K562 (cell line): Measurements from ENCODE around the gene SYT14.

Experiments used
- BHLHE40 ChIP-seq: IDR thresholded peaks from 2 replicates; pipeline ENCODE4 v1.6.1; 2011; ENCODE audit warnings: low read length, improper control_type of control experiment
- BRCA1 ChIP-seq, 2 experiments: fragments of 450-650 bp in 1 of 2; sonication (generic) in 1 of 2; formaldehyde crosslinking in 1 of 2; IDR thresholded peaks; 2 replicates each; pipeline versions ENCODE4 v1.5.0 to v1.6.1; 2017 to 2020; ENCODE audit warnings: mild to moderate bottlenecking in 1 of 2, missing genetic modification reagents in 1 of 2
- POLR2AphosphoS5 ChIP-seq: IDR thresholded peaks from 2 replicates; pipeline ENCODE4 v1.6.1; 2011; ENCODE audit warnings: mild to moderate bottlenecking, low read depth, low read length, moderate library complexity; ENCODE audit not compliant: control insufficient read depth, insufficient read depth
- SMAD3 ChIP-seq: fragments of 450-650 bp; formaldehyde crosslinking; conservative IDR thresholded peaks from 2 replicates; pipeline ENCODE4 v1.4.0; 2020; ENCODE audit warnings: mild to moderate bottlenecking
- SMARCA4 ChIP-seq: fragments of 450-650 bp; IDR thresholded peaks from 2 replicates; pipeline ENCODE4 v1.6.1; 2016
- SP1 ChIP-seq: sonication (generic); formaldehyde crosslinking; IDR thresholded peaks from 2 replicates; pipeline ENCODE4 v1.8.1; 2022; ENCODE audit warnings: mild to moderate bottlenecking, missing genetic modification reagents
- TEAD4 ChIP-seq, 2 experiments: sonication (generic) in 1 of 2; formaldehyde crosslinking in 1 of 2; IDR thresholded peaks; 2 replicates each; pipeline versions ENCODE4 v1.6.1 to v1.8.0; 2012 to 2022; ENCODE audit warnings: borderline replicate concordance in 1 of 2, inconsistent platforms in 1 of 2, low read length in 1 of 2, mild to moderate bottlenecking in 1 of 2, missing genetic modification reagents in 1 of 2
- TF ChIP-seq, protein P1 (sequence below): fragments of 250-450 bp; sonication (Bioruptor Pico); IDR thresholded peaks from 2 replicates; pipeline ENCODE4 v1.8.0; 2021; ENCODE audit warnings: borderline replicate concordance, mild to moderate bottlenecking, moderate library complexity; ENCODE audit not compliant: poor library complexity, severe bottlenecking

DNA sequence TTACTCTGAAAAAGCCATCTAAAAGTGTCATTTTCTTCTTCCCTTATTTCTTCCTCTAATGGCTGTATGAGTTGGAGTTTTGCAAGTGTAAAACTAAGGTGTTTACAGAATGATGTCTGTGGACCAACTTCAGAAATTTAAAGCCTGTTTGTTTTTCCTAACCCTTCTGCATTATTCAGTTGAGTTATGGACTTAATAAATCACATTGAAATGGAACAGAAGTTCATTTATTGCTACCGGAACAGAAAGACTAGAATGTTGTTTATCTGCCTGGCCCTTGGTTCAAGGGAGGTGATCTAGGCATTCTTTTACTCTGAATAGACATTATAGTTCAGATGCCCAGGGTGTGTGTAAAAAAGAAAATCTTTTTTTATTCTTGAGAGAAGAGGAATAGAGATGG is 24.8 kb downstream of the SYT14 start:
- TF ChIP-seq BHLHE40, result no peak
- TF ChIP-seq BRCA1 (IDR thresholded peaks at IDR 0.05), result no peak
- TF ChIP-seq BRCA1 (CRISPR knock-in tag; IDR thresholded peaks at IDR 0.05), result no peak
- no peak for TF ChIP-seq POLR2AphosphoS5
- TF ChIP-seq, protein P1, sequence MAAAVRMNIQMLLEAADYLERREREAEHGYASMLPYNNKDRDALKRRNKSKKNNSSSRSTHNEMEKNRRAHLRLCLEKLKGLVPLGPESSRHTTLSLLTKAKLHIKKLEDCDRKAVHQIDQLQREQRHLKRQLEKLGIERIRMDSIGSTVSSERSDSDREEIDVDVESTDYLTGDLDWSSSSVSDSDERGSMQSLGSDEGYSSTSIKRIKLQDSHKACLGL (CRISPR knock-in tag), result no peak
- TF ChIP-seq TEAD4 (IDR thresholded peaks at IDR 0.05; ENCODE audit: low read length), result no peak
- TF ChIP-seq TEAD4 (CRISPR knock-in tag; IDR thresholded peaks at IDR 0.05; ENCODE audit: borderline replicate concordance), result no peak
- TF ChIP-seq SP1 (CRISPR knock-in tag), result no peak
- no peak for TF ChIP-seq SMAD3
- TF ChIP-seq SMARCA4, result no peak
